PC-9 (cell line): ENCODE data around the gene ASPN.

Source experiments
- EZH2 ChIP-seq: fragments of 200-600 bp; sonication (generic); IDR thresholded peaks from 2 replicates; pipeline ENCODE4 v1.8.0; 2017; ENCODE audit warnings: antibody characterized with exemption, low read depth
- TF ChIP-seq, protein P1 (sequence below): fragments of 200-600 bp; sonication (generic); conservative IDR thresholded peaks from 2 replicates; pipeline ENCODE4 v1.6.1; 2017; ENCODE audit warnings: mixed run types, antibody characterized with exemption, mild to moderate bottlenecking, moderate library complexity

GRCh38 chr9:92494856-92495255, 12.6 kb upstream of the ASPN start:
- TF ChIP-seq, protein P1, sequence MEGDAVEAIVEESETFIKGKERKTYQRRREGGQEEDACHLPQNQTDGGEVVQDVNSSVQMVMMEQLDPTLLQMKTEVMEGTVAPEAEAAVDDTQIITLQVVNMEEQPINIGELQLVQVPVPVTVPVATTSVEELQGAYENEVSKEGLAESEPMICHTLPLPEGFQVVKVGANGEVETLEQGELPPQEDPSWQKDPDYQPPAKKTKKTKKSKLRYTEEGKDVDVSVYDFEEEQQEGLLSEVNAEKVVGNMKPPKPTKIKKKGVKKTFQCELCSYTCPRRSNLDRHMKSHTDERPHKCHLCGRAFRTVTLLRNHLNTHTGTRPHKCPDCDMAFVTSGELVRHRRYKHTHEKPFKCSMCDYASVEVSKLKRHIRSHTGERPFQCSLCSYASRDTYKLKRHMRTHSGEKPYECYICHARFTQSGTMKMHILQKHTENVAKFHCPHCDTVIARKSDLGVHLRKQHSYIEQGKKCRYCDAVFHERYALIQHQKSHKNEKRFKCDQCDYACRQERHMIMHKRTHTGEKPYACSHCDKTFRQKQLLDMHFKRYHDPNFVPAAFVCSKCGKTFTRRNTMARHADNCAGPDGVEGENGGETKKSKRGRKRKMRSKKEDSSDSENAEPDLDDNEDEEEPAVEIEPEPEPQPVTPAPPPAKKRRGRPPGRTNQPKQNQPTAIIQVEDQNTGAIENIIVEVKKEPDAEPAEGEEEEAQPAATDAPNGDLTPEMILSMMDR: no peak
- no peak for TF ChIP-seq EZH2
